ENCODE data around the gene SPATA25.

SPATA25 gene

DNA sequence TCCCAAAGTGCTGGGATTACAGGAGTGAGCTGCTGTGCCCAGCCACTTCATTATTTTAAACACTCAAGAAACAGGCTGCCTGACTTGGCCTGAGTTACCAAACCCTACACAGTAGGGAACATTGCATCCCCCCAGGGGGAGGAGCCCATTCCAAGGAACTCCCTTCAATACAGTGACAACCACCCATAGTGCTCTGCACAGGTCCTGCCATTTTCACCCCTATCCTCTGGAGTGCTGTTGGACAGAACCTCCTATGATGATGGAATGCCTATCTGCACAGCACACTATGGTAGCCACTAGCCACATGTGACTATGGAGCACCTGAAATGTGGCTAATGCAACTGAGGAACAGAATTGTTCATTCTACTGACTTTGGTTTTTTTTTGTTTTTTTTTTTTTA lies 42.0 kb downstream of the SPATA25 start:
- H3K4me3 ChIP-seq (ENCODE audit: control insufficient read depth, low read depth, low read length): no peak overlapping the region
- no peak for DNase-seq (ENCODE audit: low read depth)
- TF ChIP-seq, protein P1, sequence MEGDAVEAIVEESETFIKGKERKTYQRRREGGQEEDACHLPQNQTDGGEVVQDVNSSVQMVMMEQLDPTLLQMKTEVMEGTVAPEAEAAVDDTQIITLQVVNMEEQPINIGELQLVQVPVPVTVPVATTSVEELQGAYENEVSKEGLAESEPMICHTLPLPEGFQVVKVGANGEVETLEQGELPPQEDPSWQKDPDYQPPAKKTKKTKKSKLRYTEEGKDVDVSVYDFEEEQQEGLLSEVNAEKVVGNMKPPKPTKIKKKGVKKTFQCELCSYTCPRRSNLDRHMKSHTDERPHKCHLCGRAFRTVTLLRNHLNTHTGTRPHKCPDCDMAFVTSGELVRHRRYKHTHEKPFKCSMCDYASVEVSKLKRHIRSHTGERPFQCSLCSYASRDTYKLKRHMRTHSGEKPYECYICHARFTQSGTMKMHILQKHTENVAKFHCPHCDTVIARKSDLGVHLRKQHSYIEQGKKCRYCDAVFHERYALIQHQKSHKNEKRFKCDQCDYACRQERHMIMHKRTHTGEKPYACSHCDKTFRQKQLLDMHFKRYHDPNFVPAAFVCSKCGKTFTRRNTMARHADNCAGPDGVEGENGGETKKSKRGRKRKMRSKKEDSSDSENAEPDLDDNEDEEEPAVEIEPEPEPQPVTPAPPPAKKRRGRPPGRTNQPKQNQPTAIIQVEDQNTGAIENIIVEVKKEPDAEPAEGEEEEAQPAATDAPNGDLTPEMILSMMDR (IDR thresholded peaks at IDR 0.05; ENCODE audit: control insufficient read depth, insufficient read depth, low read depth, low read length, missing control alignments): no peak

DNA sequence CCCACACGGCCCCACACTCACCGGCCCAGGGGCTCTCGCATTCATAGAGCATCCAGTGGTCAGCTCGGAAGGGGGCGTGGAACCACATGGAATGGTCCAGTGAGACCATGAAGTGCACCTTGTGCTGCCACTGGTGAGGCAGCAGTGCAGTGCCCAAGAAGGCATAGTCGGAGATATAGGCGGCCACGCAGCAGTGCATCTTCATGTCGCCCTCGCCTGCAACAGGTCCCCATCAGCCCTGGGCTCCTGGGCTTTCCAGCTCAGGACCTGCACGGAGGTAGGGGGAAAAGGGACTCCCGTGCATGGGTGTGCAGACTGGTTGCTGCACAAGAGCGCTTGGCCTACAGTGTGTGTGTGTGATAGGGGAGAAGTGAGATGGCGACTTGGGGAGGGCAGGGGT lies 43.9 kb downstream of the SPATA25 start:
- TF ChIP-seq, protein P1 (IDR thresholded peaks at IDR 0.05; ENCODE audit: control insufficient read depth, insufficient read depth, low read depth, low read length, missing control alignments): no peak
- no peak for DNase-seq (ENCODE audit: low read depth)
- no peak overlapping the region for H3K4me3 ChIP-seq (ENCODE audit: control insufficient read depth, low read depth, low read length)

- DNase-seq (ENCODE audit: low read depth): peak; percentile 55
- H3K4me3 ChIP-seq (ENCODE audit: control insufficient read depth, low read depth, low read length): no peak overlapping the region
- TF ChIP-seq, protein P1 (IDR thresholded peaks at IDR 0.05; ENCODE audit: control insufficient read depth, insufficient read depth, low read depth, low read length, missing control alignments): no peak
These were observed 45.1 kb downstream of the SPATA25 start for GRCh38 chr20:45842169-45842812.

DNA sequence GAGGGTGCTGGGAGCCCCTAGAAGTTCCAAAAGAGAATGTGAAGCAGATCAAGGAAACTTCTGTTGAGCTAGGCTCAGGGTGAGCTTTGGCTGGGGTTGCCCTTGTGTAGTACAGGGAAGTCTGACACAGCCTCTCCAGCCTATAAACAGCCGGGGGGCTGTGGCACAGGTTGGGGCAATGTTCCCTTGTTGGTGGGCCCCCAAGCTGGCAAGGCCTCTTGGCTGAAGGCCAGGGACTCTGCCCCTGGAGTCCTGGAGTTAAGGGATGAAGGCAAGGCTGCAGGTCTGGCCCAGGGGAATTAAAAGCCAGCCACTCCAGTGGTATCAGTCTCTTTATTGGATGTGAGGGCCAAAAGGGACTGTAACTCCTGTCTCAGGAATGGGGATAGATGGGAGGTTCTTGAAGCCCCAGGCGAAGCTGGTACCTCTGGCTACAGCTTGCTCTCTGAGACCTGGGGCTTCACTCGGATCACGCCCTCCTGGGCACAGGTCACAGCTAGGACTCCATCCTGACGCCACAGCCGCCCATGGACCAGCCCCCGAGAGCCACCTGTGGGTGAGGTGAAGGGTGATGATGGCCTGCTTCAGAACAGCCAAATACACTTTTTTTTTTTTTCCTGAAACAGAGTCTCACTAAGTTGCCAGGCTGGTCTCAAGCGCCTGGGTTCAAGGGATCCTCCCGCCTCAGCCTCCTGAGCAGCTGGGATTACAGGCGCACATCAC lies 45.9 kb downstream of the SPATA25 start:
- no peak for DNase-seq (ENCODE audit: low read depth)
- TF ChIP-seq, protein P1 (IDR thresholded peaks at IDR 0.05; ENCODE audit: control insufficient read depth, insufficient read depth, low read depth, low read length, missing control alignments): no peak
- H3K4me3 ChIP-seq (ENCODE audit: control insufficient read depth, low read depth, low read length): no peak overlapping the region

GRCh38 chr20:45840700-45841198 lies 46.7 kb downstream of the SPATA25 start:
- no peak for DNase-seq (ENCODE audit: low read depth)
- no peak overlapping the region for H3K4me3 ChIP-seq (ENCODE audit: control insufficient read depth, low read depth, low read length)
- TF ChIP-seq, protein P1 (IDR thresholded peaks at IDR 0.05; ENCODE audit: control insufficient read depth, insufficient read depth, low read depth, low read length, missing control alignments): no peak

DNA sequence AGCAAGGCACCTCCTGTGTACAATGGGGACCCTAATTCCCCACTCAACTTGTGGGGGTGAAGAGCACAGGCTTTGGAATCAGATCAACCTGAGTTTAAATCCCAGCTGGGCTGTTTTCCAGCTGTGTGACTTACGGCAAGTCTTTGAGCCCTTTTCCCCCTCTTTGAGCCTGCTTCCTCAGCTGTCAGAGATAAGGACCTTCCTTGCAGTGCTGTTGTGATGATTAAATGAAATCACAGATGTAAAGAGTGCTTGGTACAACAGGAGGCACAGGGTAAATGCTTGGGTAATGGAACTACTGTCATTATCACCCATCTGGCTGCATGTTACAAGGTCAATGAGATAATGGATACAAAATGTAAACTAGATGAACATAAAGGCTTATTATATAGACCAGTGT lies 50.6 kb downstream of the SPATA25 start:
- TF ChIP-seq, protein P1 (IDR thresholded peaks at IDR 0.05; ENCODE audit: control insufficient read depth, insufficient read depth, low read depth, low read length, missing control alignments): no peak
- no peak overlapping the region for H3K4me3 ChIP-seq (ENCODE audit: control insufficient read depth, low read depth, low read length)

More for the DNA sequence above, 50.6 kb downstream of the SPATA25 start:
- no peak for DNase-seq (ENCODE audit: low read depth)

Data from AG09309 (cell line).